GM19328 (cell line): ENCODE results near the gene ATAD3A.
"Not testable (repeated sequence)": the region's sequence is repeated elsewhere in the genome, so short reads cannot be mapped to it uniquely, and the experiment has no call there.

Experiments used
- ATAC-seq: cut with Tn5 transposase; IDR thresholded peaks from one replicate; pipeline ENCODE4 v1.9.1; 2021; ENCODE audit warnings: mild to moderate bottlenecking, moderate library complexity; ENCODE audit not compliant: unreplicated experiment

The ATAD3A gene

DNA sequence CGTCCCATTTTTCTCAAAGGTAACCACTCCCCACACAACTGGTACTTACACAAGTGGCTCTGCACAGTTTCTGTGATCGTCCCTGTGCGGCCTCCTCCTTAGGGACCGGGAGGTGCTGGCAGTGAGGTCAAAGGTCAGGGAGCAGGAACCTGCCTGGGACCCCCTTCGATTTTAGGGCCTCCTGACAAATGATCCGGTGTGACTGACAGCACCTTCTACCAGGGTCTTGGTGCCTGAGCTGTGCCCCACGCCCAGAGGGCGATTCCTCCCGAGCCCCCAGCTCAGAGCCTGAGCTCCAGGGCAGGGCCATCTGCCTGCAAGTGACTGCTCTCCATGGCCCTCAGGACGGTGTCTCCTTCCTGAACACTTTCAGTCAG, 40.3 kb downstream of the ATAD3A start:
- no peak for ATAC-seq

DNA sequence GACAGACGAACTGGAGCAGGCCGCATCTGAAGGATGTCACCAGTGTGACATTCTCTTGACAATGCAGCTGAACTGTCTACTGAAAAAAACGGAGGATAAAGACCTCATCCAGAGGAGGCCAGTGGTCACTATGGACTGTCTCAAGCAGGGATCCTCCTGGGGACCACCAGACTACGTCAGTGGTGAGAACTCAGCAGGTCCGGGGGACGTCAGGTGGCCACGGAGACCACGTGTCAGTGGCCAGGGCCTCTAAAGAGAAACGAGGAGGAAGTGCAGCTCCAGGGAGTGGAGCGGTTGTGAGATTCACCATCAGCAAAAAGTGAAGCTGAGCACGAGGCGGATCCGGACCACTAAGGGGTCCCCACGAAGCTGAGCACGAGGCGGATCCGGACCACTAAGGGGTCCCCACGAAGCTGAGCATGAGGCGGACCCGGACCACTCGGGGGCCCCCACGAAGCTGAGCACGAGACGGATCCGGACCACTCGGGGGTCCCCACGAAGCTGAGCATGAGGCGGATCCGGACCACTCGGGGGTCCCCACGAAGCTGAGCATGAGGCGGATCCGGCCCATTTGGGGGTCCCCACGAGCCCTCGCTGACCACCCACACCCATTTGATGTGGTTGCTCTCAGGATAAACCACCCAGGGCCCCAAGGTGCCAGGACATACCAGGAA, 42.0 kb downstream of the ATAD3A start:
- ATAC-seq: no peak

DNA sequence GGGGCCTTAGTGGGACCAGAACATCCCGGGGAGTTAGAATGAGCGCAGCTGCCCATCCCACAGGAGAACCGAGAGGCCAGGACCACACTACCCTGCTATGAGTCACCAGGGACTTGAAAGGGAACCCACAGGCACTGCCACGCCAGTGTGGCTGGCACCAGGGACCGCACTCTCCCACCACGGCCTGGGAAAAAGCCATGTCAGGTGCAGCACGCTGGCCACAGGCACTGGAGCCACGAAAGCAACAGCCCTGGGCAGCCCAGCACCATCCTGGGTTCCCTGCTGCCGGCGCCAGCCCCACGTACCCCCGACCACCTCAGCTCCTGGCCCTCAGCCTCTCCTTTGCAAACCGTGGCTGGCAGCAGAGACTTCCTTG, 42.6 kb downstream of the ATAD3A start:
- no peak for ATAC-seq

DNA sequence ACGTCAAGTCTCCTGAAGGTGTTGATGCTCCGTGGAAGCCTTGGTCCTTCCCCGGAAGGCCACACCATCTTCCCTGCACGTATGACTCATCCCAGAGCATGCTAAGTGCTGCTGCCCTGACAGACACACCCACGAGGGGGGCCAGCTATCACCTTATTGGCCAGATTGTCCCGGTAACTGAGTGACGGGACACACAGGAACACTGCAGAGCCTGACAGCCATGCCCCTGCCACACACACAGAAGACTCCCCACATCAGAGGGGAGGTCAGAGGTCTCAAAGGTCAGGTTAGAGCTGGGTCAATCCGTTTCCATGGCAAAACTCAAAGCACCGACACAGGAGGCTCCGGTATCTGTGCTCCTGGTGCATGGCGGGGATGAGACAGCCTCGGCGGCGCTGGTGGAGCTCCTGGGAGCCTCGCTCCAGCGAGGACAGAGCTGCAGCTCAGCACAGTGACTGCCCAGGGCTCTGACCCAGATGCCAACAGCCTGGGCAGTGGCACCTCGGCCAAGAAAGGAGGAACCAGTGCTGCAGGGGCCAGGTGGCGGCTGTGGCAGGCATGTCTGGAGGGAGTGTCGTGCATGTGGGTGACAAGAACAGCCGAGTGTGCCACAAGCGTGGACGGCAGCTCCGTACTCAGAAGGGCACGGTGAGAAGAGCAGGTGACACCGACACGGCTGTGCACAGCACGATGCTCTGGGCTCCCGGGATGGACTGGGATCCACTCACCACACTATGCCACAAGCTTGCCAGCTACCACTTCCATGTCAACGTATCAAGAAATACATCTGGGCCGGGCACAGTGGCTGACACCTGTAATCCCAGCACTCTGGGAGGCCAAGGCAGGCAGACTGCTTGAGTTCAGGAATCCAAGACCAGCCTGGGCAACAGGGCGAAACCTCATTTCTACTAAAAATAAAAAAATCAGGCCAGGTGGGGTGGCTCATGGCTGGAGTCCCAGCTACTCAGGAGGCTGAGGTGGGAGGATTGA, 43.3 kb downstream of the ATAD3A start:
- no peak for ATAC-seq

DNA sequence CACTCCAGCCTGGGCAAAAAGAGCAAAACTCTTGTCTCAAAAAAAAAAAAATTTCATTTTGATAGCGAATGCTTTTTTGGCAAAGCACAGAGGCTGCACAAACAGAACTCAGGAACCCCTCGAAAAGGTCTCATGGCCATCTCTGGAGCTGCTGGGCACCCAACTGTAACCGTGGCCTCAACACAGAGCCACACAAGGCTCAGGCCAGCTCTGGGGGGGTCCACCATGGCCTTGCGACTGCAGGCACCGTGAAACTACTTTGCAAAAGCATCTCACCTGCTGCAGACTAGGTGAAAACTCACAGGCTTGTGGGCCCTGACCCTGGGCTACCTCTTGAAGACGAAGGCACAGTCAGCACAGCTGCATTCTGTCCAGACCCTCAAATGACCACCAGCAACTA, 44.5 kb downstream of the ATAD3A start:
- ATAC-seq: no peak

DNA sequence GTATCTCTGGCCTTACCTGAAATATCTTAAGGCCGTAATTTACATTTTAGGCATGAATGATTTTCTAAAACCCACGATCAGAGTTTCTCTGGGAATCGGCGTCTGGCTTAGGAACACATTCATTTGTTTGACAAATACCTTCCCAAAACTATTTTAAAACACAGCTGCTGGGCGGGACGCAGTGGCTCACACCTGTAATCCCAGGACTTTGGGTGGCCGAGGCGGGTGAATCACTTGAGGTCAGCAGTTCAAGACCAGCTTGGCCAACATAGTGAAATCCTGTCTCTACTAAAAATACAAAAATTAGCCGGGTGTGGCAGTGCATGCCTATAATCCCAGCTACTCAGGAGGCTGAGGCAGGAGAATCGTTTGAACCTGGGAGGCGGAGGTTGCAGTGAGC, 45.0 kb downstream of the ATAD3A start:
- ATAC-seq: not testable (repeated sequence)

DNA sequence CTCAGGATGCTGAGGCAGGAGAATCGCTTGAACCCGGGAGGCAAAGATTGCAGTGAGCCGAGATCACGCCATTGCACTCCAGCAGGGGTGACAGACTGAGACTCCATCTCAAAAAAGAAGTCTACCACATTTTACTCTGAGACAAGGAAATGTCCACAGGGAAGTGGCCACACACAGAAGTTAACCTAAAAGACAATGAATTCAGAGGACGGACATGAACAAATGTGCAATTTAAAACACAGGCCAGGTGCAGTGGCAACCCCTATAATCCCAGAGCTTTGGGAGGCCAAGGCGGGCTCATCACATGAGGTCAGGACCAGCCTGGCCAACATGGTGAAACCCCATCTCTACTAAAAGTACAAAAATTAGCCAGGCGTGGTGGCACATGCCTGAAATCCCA, 45.7 kb downstream of the ATAD3A start:
- not testable (repeated sequence) for ATAC-seq

DNA sequence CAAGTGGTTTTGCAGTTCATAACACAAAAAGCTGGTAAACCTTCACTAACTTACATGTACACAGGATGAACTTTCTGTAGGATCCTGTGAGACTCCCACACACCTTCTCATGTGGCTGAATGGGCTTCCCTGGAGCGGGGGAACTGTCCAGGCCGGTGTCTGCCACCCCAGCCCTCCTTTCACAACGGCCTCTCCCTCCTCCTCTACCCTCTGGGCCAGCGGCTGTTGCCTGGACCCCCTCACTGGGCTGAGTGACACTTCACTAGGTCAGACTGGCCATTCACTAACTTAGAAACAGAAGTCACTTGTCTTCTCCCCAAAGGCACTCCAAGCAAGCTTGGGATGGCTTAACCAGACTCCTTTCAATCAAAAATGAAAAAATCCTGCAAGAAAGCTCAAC, 46.6 kb downstream of the ATAD3A start:
- no peak for ATAC-seq

DNA sequence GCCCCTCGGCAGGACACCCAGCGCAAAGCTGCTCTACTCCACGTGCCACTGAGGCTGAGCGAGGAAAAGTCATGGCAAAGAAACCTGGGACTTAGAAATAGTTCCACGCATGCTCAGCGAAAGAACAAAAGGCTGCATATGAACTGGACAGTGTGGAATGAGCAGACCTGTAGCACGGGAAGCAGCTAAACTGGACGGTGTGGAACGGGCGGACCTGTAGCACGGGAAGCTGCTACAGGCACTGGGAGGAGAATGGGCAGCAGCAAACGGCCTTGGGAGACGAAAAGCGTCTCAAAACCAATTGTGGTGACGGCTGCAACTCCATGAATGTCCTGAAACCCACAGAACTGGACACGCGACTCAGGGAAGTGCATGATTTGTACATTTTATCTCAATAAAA, 47.1 kb downstream of the ATAD3A start:
- ATAC-seq: no peak

DNA sequence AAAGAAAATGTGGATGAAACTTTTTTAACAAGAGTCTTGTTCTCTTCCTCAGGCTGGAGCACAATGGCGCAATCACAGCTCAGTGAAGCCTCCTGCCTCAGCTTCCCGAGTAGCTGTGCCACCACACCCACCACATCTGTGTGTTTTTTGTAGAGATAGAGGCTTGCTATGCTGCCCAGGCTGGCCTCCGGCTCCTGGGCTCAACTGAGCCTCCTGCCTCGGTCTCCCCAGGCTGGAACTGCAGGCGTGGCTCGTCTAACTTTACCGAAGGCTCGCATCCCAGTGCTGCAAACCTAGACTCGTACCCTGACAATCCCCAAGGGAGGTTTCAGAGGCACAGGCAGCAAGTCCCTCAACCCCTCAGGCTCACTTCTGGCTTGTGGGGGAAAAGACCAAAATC, 48.2 kb downstream of the ATAD3A start:
- ATAC-seq: no peak

DNA sequence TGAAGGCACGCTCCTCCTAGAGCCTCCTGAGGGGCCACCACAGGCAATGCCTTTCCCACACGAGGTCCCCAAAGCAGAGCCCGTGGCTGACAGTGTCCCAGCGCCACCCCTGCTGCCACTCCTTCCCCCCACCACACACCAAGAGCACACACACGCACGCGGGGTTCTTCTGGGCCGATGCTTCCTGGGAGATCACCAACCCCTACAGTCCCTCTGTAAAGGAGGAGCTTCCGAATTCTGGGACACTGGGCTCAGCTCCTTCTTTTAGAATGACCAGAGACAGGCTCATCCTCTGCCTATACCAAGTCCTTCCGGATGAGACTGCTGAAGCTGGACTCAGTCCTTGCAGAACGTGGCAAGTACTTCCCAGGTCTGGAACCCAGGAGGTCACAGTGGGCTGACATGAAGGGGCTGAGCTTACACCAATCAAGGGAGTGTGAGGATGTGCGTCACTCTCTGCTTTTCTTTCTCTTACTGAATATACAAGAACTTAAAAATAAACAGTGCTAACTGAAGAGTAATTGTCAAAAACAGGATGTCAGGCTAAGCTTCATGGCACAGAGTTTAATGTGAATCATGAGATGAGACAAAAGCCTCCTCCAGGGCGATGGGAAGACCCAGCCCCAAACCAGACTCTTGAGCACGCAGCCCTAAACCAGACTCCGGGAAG, 50.0 kb downstream of the ATAD3A start:
- no peak for ATAC-seq

DNA sequence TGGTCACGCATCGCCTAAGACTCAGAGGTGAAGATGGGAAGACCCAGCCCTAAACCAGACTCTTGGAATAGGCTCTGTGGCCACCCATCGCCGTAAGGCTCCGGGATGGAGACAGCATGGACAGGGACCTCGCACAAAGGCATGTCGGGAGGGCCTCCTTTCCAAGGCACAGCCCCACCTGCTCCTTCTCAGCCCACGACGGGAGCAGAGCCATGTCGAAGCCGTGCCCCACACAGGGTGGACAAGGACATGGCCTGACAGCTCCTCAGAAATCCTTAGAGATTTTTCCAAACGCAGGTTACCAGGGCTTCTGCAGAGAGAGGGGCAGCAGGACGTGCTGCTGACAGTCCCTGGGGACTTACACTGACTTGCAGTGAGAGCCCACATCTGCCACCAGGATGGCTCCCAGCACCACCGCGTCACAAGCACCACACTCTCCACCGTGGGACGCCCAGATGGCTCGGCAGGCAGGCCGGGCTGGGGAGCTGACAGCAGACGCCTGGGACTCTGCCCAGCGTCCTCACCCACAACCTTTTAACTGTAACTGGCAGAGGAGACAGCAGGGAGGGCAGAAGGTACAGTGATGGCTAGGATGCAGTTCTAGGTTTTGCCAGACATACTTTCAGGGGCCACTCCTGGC, 50.7 kb downstream of the ATAD3A start:
- ATAC-seq: no peak

DNA sequence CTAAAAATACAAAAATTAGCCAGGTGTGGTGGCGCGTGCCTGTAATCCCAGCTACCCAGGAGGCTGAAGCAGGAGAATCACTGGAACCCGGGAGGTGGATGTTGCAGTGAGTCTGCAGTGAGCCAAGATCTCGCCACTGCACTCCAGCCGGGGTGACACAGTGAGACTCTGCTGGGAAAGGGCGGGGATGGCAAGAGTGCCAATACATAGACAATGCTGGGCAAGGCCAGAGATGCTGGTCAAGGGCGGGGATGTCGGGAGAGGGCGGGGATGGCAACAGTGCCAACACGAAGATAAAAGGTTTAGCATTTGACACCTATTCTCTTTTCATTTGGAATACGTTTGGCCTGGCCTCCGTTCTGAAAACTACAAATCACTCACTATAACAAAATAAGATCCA, 51.7 kb downstream of the ATAD3A start:
- no peak for ATAC-seq

DNA sequence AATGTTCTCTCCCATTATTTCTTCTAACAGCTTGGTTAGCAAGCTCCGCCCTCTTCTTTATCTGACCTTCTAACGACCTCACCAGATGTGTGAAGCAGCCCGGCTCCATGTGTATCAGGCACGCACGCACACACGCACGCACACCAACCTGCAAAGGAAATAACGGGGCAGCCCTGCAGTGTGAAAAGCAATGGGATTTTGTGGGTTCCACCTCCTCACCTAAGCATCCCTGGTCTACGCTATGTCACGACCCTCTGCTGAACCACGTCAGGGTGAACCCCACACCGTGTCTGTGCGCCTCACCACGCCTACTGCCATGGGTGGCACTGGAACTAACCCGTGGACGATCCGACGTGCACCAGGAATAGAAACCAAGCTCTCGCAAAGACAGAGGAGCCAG, 52.3 kb downstream of the ATAD3A start:
- ATAC-seq: no peak

DNA sequence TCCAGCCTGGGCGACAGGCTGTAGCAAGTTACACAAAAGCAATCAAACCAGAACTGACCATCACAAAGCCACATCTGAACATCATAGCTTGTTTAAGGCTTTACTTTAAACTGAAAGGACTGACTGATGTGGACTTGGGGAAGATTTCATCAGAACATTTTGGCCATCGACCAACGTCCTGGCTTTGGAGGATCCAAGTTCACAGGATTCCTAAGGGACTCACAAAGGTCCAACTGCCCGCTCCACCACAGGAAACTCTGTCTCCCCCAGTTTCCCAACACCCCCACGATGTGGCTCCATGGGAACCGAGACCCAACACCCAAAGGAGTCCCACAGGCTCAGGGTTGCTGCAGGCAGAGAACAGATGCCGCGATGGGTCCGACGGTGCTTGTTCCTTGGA, 53.4 kb downstream of the ATAD3A start:
- no peak for ATAC-seq

DNA sequence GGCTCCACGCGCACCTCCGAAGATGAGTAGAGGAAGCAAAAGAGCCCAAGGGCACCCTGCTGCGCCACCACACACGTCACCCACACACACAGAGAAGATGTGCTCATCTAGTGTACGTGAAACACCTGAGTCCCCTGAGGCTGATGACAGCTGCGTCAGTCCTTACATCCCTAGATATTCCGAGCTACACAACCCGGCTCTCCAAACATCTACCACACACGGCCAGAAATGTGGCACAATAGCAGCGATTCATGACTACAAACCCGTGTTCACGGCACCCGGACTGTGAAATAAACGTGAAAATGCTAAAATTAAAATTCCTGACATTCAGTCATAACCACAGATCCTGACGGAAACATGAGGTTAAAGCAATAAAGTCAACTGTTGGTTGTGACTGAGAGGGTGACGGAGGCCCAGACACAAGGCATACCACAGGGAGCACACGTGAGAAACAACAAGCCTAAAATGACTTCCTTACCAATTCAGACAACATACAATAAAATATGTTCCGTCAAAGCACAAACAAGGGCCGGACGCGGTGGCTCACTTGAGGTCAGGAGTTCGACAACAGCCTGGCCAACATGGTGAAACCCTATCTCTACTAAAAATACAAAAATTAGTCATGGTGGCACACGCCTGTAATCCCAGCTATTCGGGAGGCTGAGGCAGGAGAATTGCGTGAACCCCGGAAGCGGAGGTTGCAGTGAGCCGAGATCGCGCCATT, 55.4 kb downstream of the ATAD3A start:
- no peak for ATAC-seq

DNA sequence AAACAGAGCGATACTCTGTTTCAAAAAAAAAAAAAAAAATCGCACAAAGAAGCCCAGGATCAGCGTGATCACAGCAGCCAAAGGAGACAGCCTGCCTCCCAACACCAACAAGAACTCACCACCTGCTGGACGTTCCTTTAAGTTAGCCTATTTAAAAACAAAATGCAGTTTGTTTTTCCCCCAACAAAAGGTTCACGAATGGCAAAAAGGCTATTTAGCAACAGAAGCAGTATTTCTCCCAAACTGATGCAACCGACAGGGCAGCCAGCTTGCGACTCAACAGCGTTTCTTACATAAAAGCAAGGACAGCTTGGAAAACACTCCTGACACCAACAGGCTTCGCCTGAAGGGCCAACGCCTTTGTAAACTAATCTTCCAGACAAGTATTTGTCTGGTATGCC, 55.9 kb downstream of the ATAD3A start:
- ATAC-seq: no peak

DNA sequence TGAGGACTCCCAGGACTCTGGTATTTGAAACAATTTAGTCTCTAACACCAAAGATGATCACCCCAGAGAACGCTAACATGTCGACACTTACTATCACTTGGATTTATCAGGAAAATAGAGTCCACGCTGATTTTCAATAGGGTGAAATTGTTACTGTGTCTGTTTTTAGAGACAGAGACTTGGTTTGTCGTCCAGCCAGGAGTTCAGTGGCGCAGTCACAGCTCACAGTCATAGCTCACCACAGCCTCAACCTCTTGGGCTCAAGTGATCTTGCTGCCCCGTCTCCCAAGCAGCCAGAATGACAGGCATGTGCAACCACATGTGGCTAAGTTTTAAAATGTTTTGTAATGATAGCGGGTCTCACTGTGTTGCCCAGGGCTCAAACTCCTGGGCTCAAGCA, 57.4 kb downstream of the ATAD3A start:
- ATAC-seq: no peak

DNA sequence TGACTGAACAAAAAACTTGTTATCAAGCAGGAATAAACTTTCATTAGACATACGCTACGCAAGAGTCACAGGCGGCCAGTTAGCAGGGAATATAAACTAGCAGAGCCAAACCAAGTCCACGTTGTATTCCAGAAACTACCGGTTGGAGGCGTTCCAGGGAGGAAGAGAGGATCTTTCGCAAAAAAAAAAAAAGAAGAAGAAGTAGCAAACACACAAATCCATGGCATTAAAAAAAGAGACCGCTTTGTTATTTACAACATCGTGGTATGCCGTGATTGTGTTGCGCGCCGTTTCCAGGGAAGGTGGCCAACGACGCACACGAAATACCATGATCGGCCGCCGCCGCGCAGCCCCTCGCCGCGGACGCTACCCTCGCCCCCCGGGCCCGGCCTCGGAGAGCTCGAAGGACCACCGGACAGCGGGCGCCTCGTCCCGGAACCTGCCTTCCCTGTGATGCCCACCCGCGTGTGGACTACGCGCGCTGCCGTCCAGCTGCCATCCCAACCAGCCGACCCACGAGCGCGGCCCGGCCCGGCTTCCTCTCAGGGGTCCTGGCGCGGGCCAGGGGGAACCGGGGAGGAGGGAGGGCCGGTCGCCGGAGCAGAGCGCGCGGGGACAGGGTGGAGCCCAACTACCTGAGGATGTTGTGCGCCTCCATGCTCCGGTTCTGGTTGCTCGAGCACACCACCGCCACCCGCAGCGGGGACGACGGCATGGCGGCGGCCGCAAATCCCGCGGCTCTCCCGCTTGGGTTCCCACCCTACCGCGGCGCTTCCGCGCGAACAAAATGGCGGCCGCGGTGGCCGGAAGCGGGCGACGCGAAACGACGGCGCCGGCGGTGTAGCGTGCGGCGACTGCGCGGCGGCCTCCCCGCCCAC, 62.1 kb downstream of the ATAD3A start:
- ATAC-seq: peak; percentile 58
